GM19452 (cell line): ENCODE measurements around the gene ARHGAP44.
A peak's percentile ranks its signal among the peaks of the same experiment; 100 is the strongest.

Experiments used
- ATAC-seq: cut with Tn5 transposase; IDR thresholded peaks from one replicate; pipeline ENCODE4 v1.9.1; 2021; ENCODE audit not compliant: unreplicated experiment

ARHGAP44 gene, protein sequence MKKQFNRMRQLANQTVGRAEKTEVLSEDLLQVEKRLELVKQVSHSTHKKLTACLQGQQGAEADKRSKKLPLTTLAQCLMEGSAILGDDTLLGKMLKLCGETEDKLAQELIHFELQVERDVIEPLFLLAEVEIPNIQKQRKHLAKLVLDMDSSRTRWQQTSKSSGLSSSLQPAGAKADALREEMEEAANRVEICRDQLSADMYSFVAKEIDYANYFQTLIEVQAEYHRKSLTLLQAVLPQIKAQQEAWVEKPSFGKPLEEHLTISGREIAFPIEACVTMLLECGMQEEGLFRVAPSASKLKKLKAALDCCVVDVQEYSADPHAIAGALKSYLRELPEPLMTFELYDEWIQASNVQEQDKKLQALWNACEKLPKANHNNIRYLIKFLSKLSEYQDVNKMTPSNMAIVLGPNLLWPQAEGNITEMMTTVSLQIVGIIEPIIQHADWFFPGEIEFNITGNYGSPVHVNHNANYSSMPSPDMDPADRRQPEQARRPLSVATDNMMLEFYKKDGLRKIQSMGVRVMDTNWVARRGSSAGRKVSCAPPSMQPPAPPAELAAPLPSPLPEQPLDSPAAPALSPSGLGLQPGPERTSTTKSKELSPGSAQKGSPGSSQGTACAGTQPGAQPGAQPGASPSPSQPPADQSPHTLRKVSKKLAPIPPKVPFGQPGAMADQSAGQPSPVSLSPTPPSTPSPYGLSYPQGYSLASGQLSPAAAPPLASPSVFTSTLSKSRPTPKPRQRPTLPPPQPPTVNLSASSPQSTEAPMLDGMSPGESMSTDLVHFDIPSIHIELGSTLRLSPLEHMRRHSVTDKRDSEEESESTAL

DNA sequence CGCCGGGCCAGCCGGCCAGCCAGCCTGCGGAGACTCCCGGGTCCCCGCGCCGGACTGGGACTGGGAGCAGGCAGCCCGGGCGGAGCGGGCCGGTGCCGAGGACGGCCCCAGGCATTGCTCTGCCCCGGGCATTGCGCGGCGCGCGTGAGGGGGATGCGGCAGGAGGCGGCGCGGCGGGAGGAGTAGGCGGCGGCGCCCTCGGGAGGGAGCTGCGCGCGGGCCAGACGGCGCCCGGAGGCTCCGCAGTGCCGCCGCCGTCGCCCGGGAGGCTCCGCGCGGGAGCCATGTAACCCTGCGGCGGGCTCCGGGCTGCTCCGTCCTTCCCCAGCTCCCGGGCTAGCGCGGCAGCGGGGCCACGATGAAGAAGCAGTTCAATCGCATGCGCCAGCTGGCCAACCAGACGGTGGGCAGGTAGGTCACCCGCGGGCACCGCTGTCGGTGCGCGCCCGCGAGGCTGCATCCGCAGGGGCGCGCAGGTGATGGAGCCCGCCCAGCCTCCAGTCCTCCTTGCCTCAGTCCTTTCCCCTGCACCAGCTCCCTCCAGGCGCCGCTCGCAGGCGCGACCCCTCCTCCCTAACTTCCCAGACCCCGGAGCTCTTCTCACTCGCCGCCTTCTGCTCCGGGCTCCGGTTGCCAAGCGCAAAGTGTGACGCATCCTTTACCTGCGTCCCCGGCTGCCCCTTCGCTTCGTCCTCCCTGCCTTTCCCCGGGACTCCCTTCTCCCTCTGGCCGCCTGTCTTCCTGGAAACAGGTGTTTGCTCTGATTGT lies at the start of gene ARHGAP44:
ARHGAP44 (plus strand) TSS at position 18 of the 768 bp plus-strand sequence; CDS start at position 359, 341 bp downstream.
- ATAC-seq: peak; percentile 75

DNA sequence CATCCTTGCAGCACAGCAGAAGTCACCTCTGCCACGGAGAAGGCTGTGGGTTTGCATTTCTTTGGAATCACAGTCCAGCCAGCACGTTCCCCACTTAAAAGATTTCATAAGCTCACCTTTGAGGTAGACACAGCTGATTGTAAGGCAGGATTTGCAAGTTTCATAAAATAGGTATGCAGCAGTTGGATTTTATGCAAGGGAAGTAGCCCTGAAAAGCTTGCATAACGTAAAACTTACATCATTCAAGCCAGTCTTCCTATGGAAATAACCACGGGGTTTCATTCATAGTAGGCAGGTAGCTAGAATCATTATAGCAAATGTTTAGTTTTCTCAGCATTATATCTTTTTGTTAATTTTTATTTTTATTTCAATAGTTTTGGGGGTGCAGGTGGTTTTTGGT lies 49.8 kb upstream of the ARHGAP44 start:
- ATAC-seq: no peak

DNA sequence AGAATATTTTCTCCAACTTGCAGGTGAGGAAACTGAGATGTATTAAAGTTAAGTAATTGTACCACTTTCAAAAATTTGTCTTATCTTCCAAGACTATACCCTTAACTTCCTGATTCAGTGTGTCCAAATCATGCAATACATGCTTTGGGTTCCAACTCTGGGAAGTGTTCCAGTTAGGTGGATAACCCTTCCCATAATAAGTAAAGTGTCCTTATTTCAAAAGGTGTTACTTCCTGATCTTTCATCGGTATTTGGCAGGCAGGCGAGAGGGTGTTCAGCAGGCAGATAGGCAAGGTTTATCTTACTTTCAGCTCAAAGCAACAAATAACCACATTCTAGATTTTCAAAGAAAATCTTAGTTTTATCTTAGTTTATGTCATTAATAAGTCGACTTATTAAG lies 46.3 kb upstream of the ARHGAP44 start:
- ATAC-seq: no peak

DNA sequence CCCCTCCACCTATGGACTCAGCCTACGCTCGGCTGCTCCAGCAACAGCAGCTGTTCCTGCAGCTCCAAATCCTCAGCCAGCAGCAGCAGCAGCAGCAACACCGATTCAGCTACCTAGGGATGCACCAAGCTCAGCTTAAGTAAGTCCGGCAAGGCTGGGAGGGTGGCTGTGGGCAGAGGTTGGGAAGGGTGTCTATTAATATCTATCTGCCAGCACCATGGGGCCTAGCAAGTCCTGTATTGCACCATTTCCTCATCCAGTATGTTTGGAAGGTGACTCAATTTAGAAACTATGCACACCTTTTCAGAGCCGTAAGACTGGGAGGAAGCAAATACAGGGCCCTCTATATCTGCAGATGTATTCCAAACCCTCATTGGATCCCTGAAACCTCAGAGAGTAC lies 45.0 kb upstream of the ARHGAP44 start:
- no peak for ATAC-seq

DNA sequence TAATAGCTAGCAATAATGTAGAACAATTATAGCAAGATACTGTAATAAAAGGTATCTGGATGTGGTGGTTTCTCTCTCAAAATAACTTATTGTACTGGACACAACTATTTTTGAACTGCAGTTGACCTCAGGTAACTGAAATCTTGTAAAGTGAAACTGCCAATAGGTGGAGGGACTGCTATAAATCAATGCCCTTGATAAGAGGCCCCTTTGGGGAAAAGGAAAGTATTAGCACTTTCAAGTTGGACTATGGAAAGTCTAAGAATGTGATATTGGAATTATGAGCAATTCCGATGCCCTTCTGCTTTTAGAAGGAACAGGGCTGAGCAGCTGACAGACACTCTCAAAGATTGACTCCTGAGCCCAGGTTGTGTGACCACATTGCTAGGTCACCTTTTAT lies 44.5 kb upstream of the ARHGAP44 start:
- no peak for ATAC-seq

DNA sequence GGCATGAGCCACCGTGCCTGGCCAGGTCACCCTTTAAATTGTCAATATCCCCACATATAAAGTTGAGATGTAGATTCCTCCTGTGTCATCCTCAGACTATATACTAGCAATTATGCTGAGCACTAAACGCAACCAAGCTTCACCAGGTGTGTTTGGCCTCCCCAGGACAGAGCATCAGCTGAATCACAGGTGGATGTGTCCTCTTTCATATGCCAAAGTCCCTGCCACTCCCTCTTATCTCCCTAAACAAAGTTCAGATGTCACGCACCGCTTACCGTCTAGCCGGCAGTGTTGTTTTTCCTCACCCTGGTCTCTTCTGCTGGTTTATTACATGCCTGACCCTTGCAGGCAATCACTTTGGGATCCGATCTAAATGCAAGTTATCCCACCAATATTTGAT lies 43.8 kb upstream of the ARHGAP44 start:
- ATAC-seq: no peak

DNA sequence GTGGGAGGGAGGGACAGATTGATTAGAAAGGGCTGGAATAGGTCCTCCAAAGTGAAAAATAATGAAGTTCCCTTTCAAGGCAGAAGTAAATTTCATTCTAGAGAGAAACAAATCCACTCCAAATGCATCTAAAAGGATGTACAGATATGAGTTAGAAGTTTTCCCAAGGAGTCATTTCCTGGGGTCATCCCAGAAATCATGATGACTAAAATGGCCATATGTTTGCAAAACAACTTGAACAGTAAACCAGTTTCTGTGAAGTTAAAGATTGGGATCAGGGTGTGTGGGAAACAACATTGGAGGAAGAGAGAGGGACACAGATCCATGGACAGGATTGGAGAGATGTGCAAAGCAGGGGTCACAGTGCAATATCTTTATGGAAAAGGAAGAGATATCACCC lies 32.5 kb upstream of the ARHGAP44 start:
- ATAC-seq: no peak

DNA sequence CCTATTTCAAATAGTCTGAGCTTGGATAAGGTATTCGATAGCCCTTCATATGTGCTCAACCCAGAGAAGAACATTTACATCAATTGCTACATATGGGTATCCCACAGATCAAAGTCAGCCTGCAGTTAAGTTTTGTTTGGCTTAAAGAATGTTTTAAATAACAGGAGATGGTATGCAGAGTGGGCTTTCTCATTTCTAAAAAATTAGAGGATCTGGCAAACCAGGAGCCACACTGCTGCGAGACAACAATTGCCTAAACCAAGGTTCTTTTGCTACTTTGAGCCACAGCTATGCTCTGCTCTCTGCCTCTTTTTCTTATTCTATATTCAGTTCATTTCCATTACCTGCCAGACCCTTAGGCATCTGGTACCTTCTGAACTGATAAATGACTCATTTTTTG lies 30.2 kb upstream of the ARHGAP44 start:
- no peak for ATAC-seq

DNA sequence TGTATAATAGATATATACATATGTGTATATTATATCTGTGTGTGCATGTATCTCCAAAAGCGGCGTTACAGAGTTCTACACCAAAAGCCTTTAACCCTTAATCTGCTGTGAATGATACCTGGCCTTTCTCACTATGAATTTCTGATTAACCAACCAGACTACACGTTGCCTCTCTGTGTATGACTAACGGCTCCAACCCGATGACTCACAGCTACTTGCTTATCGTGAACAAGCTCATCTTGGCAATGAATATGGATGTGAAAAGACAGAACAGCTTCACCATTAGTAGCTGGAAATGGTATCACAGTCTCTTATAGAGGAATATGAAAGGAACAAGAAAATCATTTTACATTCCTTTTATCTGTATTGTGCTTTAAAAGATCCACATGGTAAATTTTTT lies 23.8 kb upstream of the ARHGAP44 start:
- no peak for ATAC-seq

DNA sequence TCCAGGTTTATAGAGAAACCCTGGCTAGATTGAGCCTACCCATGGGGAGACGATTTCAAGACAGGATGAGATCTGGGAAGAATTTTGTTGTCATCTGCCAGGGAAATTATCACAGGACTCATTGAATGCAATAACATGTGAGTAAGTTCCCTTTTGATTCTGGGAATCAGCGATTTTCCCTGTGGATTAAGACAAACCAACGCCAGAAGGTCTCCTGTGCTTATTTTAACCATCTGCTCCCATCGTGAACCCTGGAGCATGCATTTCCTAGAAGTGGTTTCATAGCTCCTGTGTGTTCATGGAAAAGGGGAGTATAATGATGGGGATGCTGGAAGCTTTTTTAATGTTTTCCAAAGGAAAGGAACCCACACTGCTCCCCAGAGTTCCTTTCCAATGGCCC lies 21.0 kb upstream of the ARHGAP44 start:
- ATAC-seq: no peak

DNA sequence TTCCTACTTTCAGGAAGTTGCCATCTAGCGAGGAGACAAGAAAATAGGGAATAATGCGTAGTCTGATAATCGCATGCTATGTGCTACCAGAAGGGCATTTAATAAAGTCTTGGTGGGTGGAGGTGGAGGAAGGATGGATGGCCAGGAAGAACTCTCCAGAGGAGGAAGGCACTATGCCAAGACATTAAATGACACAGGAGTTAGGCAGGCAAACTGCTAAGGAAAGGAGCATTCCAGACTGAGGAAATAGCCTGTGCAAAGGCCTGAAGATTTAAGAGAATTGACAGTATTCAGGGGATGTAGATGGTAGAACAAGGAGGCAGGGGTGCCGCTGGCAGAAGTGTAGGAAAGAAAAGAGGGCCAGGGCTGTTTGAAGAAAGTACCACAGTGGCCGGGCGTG lies 19.3 kb upstream of the ARHGAP44 start:
- no peak for ATAC-seq

DNA sequence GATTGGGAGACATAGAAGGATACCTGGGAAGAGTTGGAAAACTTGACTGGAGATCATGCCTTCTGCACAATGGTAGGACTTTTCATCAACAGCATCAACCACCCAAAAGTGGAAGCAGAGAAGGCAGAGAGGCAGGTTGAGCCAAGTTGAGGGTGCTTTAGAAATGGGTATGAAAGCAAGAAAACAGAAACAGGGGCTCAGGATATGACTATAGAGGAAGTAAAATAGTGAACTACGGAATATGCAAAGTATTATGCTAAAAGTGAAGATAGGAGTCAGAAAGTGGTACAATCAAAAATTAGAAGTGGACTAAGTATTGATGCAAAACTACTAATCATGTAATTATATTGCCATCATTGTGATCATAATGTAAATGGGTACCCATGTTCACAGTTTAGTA lies 16.1 kb upstream of the ARHGAP44 start:
- no peak for ATAC-seq

DNA sequence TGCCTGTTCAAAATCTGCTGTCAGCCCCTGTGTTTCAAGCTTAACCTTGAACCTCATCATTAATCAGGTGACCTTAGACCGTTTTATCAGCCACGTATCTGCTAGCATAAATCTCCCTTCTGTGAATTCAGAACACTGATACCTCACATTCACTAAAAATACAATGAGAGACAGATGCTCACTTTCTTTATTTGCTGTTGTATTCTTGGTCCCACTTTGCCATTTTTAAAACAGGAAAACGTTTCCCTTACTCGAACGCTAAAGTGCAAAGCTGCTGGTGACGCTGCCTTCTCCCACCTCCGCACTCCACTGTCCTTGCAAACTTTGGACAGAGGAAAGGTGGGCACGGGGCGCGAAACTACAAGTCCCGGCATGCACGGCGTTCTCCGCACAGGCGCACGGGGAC lies 220 bp upstream of the ARHGAP44 start:
- ATAC-seq: peak; percentile 82

DNA sequence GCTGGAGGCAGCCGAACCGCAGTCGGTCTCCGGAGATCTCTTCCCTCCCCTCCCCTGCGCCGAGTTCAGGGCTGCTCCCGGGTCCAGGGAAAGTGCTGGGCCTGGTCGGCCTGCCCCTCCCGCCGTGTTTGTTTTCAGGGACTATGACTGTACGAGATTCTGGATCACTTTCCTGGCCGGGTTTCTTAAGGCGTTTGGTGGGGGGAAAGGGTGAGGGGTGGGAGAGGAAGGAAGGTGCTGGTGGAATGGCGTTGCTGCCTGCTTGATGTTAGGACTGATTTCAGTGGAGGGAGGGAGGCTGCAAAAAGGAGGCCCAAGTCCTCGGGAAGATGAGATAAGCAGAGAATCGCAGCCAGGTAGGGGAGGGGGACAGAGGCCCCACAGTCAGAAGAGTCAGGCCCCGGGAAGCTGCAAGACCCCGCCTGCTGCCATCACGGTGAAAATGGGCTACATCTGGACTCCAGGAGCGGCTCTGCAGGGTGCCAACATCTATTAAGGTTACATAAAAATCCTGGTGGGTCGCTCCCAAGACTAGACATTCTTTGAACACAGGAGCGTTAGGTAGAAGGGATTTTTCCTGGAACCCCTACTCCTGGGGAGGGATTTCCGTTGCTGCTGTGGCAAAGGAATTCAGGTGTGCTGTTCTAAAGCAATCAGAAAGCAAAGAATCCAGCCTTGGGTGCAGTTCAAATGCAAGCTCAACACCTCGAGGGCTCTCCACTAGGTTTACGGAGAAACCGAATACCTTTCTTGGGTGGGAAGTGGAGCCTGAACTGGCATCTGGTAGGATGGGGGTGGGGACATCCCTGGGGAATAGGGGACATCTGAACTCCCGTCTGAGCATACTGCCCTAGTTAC lies 1.2 kb downstream of the ARHGAP44 start:
- ATAC-seq: no peak

DNA sequence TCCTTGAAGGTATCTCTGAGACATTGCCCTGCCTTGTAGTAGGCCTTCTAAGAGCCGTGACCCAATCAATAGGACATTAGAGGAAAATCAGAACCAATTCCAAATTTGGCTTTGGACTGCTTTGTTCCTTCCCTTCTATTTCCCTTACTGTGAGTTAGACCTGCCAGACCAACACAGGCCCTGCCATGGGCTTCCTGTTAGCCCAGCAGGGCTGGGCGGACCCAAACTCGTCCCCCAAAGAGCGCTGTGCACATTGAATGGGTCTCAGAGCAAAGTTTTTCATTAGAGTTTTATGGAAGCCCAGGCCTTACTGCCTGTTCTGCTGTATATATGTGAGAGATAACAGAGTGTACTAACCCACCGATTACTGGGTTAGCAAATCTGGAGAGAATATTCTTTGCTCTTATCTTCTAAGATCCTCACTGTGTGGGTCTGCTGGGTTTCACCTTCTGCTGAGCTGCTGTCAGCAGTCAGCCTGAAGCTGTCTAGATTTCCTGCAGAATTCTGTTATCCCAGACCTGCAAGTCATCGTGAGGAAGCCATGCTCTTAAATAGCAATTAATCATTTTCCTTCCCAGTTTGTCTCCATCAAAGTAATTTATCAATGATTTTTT lies 5.7 kb downstream of the ARHGAP44 start:
- no peak for ATAC-seq

DNA sequence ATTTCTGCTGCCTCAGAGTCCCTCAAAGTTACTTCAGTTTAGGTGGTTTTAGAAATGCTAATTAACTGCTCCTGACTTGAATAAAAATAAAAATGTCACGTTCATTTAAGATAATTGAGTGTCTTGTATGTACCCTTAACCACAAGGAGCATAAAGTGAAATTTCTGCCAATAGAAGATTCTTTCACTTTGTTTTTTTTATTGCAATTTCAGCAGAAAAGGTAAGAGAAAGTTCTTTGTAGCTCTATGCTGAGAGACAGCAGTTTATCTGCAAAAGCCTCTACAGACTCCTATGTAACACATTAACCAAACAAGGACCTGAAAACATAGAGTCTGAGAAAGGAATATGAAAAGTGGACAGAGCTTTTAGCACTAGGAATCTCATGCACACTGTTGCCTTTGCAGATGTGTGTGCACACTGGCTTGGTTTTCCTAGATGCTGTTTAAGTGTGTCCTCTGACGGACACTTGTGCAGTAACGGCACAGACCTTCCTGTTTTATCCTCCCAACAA lies 11.6 kb downstream of the ARHGAP44 start:
- no peak for ATAC-seq

DNA sequence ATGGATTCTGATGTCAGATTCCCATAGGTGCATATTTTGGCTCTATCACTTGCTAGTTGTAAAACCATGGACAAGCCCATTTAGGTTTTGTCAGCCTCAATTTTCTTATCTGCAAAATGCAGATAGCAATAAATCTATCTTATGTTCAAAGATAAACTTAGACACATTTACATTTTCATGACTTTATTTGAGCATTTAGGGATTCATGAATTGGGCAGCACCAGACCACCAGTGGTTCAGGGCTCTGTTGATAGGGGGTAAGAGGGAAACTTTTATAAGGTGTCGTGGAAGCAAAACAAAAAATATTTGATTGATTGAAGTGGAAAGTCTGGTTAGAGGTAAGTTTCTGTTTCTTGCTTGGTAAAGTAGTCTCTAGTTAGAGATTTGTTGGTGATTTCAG lies 17.3 kb downstream of the ARHGAP44 start:
- ATAC-seq: no peak

DNA sequence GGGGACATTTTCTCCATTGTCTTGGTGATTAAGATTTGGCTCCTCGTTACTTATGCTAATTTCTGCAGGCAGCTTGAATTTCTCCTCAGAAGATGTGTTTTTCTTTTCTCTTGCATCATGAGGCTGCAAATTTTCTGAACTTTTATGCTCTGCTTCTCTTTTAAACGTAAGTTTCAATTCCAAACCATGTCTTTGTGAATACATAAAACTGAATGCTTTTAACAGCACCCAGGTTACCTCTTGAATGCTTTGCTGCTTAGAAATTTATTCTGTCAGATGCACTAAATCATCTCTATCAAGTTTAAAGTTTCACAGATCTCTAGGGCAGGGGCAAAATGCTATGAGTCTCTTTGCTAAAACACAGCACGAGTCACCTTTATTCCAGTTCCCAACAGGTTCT lies 19.4 kb downstream of the ARHGAP44 start:
- ATAC-seq: no peak

DNA sequence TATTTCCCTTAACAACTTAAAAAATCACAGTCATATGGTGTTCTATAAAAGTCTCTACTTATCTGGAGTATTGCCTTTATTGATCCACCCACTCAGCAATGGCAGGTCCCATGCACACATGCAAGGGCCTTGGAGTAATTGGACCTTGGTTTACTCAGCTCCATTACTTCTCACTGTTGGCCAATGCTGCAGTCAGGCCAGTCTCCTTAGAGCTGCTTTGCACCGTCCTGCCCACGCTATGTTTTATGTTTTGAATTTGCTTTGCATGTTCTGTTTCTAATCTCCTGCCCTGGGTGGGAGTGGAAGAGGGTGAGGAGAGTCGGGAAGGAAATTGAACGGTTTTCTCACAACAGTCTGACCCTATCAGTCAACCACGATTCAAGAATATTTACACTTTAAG lies 23.6 kb downstream of the ARHGAP44 start:
- no peak for ATAC-seq

DNA sequence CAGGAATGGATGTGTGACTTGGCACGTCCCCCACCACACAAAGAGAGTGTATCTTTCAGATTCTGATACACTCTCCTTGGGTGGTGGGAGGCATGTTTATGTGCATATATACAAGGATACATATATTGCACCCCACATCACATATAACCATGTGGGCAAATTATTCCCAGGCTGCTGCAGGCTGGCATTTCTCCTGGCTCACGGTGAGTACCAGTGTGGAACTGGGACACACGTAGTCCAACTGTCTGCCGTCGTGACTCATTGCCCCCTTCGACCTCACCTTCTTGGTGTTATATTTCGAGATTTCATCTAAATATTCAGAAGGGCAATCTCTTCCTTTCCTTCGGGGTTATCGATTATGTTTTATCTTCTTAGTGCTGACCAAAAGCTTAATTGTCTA lies 24.4 kb downstream of the ARHGAP44 start:
- no peak for ATAC-seq
